ENCODE results near the gene INPP5B. TPM values are rescaled to one million over a fixed set of nuclear protein-coding genes. Genes with fewer than 3 reads are reported as not detected.

The INPP5B gene
- total and polyA plus RNA-seq, 9 of the 15 experiments (the other 6 are each of a cell fraction or from before 2014, with no cell fraction given) = 14.1 to 28.7 (median 20.9) TPM

DNA sequence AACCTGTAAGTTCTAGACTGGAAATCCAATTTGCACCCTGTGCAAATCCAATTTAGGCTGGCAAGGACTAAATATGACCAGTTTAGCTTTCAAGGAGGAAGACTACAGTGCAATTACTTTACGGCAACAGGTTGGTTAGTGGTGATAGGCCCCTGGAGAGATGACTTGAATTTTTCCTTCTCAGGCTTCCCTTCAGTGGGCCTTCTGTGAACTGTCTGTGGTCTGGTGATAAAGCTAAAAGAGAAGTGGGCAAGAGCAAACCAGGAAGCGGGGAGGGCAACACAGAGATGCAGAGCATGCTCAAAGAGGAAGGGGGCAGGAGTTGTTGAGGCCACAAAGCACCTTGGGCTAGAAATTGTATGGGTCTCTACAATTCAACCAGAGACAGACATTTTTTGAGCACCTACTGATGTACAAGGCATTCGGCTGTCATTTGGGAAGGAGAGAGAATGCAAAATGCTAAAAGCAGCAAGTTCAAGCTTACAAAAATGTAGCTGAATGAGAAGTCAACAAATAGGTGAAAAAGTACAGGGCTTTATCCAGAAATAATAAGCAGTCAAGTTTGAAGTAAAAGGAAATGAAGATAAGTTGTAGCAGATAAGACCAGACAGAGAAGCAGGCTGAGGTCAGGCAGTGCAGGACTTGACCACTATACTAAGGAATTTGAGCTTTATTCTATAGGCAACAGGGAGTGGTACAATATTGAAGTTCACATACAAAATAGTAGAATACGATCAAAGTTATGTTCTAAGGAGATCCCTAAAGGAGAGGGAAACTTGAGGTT lies 23.9 kb downstream of the INPP5B start (continued):
- TF ChIP-seq, protein P1, sequence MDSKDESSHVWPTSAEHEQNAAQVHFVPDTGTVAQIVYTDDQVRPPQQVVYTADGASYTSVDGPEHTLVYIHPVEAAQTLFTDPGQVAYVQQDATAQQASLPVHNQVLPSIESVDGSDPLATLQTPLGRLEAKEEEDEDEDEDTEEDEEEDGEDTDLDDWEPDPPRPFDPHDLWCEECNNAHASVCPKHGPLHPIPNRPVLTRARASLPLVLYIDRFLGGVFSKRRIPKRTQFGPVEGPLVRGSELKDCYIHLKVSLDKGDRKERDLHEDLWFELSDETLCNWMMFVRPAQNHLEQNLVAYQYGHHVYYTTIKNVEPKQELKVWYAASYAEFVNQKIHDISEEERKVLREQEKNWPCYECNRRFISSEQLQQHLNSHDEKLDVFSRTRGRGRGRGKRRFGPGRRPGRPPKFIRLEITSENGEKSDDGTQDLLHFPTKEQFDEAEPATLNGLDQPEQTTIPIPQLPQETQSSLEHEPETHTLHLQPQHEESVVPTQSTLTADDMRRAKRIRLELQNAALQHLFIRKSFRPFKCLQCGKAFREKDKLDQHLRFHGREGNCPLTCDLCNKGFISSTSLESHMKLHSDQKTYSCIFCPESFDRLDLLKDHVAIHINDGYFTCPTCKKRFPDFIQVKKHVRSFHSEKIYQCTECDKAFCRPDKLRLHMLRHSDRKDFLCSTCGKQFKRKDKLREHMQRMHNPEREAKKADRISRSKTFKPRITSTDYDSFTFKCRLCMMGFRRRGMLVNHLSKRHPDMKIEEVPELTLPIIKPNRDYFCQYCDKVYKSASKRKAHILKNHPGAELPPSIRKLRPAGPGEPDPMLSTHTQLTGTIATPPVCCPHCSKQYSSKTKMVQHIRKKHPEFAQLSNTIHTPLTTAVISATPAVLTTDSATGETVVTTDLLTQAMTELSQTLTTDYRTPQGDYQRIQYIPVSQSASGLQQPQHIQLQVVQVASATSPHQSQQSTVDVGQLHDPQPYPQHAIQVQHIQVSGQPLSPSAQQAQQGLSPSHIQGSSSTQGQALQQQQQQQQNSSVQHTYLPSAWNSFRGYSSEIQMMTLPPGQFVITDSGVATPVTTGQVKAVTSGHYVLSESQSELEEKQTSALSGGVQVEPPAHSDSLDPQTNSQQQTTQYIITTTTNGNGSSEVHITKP (IDR thresholded peaks at IDR 0.05; ENCODE audit: partially characterized antibody) = peak; percentile 82
- peak; percentile 95 for TF ChIP-seq ZNF592 (IDR thresholded peaks at IDR 0.05)
- TF ChIP-seq NR4A1 (CRISPR knock-in tag; IDR thresholded peaks at IDR 0.05) = no peak
- no peak for TF ChIP-seq NR4A1 (tag; IDR thresholded peaks at IDR 0.05)
- TF ChIP-seq RBM17 (IDR thresholded peaks at IDR 0.05; ENCODE audit: borderline replicate concordance, low read depth, low read length) = no peak
- peak; percentile 56; the same call in 1 of the 2 replicates for TF ChIP-seq XRCC5 (IDR thresholded peaks at IDR 0.05; ENCODE audit: low read depth, low read length)
- peak; percentile 78; the same call in 1 of the 2 replicates for TF ChIP-seq ZBTB2 (IDR thresholded peaks at IDR 0.05)
- no peak for TF ChIP-seq ZNF121 (CRISPR knock-in tag; conservative IDR thresholded peaks at IDR 0.05)
- 0 out of 4 replicates have a peak, but pooled peaks of 1 of the 2 experiments have one; percentile 24 for TF ChIP-seq TBL1XR1 (IDR thresholded peaks at IDR 0.05; ENCODE audit: low read length in 2 of 2)
- no peak; the same call in 1 of the 2 replicates for TF ChIP-seq NR2C1 (IDR thresholded peaks at IDR 0.05)
- 0 out of 2 replicates have a peak, but pooled peaks have one; percentile 9 for TF ChIP-seq NR2C1 (tag; IDR thresholded peaks at IDR 0.05)
- 0 out of 2 replicates have a peak, but pooled peaks have one; percentile 19 for TF ChIP-seq CREB3 (tag; conservative IDR thresholded peaks at IDR 0.05; ENCODE audit: low read depth)
- TF ChIP-seq HMGN3 (IDR thresholded peaks at IDR 0.05; ENCODE audit: borderline replicate concordance, extremely low read depth, insufficient read length, low read depth, low read length) = no peak
- TF ChIP-seq FOSL1 (tag; conservative IDR thresholded peaks at IDR 0.05) = 0 out of 2 replicates have a peak, but pooled peaks have one; percentile 35

Data from K562 (cell line).